Stimulated activated CD8-positive, alpha-beta memory T cell treated with anti-CD3 and anti-CD28 coated beads, Interleukin-15, amount 100 ng/mL, for 48 hours (primary cell): ENCODE measurements around the gene RASGRP2.
A peak's percentile ranks its signal among the peaks of the same experiment; 100 is the strongest.

Experiments
- DNase-seq, 2 donors: peaks; one replicate each; pipeline ENCODE4 v3.0.0-alpha.2; 2020; ENCODE audit warnings: low read depth in 2 of 2

RASGRP2 gene

DNA sequence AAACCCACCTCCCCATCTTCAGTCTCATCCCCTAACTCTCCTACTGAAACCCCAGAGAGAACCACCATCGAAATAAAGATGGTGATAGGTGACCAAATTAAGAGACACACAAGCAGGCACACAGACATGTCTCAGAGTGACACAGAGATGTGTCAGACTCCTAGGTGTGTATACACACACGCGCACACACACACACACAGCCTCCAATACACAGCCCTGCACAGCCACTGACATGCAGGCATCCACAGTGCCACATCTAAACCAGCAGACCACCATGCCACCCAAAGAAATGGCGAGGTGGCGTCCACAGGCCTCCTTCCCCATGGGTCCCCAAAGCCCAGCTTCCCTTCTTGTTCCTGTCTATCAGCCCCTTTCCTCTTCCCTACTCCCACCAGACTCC, 48.4 kb downstream of the RASGRP2 start:
- no peak for DNase-seq

DNA sequence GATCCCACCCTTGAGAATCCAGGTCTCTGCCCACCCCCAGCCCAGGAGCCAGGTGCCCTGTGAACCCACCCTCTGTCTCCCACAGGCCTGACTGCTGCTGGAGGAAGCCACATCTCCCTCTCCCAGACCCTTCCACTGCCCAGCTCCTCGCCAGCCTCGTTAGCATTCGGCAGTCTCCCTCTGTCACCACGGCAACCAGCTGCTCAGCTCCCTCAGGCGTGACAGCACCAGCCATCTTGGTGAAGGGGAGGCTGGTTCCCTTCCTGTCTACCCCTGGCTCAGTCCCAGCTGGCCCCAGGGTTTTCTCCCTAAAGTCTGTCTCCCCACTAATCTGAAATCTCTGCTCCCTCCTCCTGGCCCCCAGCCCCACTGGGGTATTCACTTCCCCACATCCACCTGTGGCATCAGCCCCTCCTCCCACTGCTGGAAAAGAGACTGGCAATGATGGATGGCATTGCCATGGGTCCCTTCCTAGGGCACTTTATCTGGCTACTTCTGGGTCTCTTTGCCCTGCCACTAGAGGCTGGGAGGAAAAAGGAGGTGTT, 49.0 kb downstream of the RASGRP2 start:
- DNase-seq = no peak

GRCh38 chr11:64694026-64694755, 49.8 kb downstream of the RASGRP2 start:
- no peak for DNase-seq

DNA sequence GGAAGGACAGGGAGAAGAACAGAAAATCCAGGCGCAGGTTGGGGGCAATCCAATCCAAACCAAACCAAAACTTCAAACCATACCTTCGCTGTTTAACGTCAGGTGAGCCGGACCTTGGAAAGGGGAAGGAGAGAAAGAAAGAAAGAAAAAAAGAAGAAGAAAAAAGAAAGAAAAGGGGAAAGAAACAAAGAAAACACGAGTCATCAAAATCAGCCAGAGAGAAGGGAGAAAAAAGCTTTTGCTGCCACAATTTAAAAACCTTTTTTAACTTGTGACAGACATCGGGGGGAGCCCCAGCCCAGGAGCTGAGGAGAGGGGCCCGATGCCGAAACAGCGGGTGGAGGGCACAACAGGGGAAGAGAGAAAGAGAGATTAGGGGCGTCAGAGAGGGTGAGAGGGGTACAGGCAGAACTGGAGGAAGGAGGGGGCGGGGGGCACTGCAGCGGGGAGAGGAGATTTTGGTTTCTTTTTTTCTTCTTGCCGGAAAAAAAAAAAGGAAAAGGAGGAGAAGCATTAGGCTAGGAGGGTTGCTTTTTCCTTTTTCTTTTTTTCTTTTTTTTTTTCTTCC, 51.1 kb downstream of the RASGRP2 start:
- DNase-seq = no peak

DNA sequence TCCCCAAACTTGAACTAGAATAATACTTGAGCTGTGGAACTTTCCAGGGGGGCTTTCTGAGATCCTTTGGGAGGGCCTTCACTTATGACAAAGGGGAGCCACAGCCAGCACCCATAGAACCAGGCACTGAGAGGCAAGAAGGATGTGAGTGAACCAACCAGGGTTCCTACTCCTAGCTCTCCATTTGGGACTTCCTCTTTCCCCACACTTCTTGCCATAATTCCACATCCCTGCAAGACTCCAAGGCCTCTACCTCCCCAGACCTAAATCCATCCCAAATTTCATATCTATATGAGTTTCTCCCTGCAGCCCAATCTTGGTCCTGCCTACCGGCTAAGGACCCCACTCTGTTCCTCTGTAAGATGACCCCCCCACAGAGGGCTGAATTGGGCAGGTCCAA, 52.4 kb downstream of the RASGRP2 start:
- DNase-seq = no peak

DNA sequence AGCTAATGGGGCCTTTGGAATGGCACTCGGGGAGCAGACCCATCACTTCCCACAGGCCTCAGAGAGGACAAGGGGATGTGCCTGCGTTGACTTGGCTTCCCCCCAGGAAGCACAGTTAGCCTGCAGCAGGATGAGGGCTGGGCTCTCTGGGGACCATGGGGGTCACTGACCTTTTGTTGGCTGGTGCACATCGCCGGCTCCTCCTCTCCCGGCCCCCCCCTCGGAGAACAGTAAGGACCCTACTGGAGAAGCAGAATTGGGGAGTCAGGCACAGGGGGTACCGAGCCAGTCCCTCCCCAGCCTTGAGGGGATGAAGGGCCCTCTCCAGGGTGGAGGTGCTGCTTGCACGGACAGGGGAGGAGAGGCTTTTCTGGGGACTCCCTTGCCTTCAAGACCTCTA, 53.7 kb downstream of the RASGRP2 start:
- DNase-seq = no peak

- DNase-seq = peak; percentile 76 to 79
Observed at GRCh38 chr11:64688534-64688982, 55.4 kb downstream of the RASGRP2 start.

GRCh38 chr11:64687643-64688533, 56.1 kb downstream of the RASGRP2 start:
- DNase-seq = no peak

- no peak for DNase-seq
Observed at GRCh38 chr11:64687204-64687603, 56.7 kb downstream of the RASGRP2 start.

DNA sequence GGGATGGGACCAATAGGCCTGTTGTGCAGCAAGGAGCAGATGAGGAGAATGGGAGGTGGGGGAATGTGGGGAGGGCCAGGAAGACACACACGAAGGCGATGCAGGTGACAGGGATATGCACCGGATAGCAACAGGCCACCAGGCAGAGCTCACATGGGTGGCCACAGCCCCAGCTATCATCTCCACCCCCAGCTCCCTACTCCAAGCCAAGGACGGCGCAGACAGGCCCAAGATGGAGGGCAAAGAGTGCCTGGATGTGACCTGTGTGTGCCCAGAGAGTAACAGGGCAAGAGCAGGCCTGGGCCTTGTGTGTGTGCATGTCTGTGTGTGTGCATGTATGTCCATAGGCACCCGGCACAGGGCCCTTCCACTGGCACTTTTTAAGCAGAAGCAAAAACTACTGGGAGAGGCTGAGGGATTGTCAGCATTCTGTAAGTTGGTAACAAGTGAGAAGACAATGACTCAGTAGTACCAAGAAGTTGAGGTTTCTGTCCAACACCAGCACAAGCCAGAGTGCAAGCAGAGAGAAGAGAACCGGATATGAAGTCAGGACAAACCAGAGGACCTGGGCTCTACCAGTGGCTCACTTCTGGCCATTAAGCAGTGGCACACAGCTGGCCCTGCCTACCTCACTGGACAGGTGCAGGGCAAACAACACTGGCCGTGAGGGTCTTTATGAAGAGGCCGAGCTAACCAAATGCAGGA, 57.3 kb downstream of the RASGRP2 start:
- no peak for DNase-seq

GRCh38 chr11:64685536-64685935, 58.4 kb downstream of the RASGRP2 start:
- no peak for DNase-seq

- no peak for DNase-seq
Observed at GRCh38 chr11:64684357-64684756, 59.6 kb downstream of the RASGRP2 start.

GRCh38 chr11:64681171-64681570, 62.8 kb downstream of the RASGRP2 start:
- no peak for DNase-seq

- no peak for DNase-seq
Observed at GRCh38 chr11:64679846-64680245, 64.1 kb downstream of the RASGRP2 start.

- no peak for DNase-seq
Observed at GRCh38 chr11:64677441-64678023, 66.4 kb downstream of the RASGRP2 start.
